GM12891 (cell line): ENCODE data around the gene FBXL7.

ENCODE experiments used
- POLR2A ChIP-seq: IDR thresholded peaks from 2 replicates; pipeline ENCODE4 v1.6.1; 2011; ENCODE audit warnings: low read depth, low read length, control low read depth
- POLR2AphosphoS5 ChIP-seq: IDR thresholded peaks from 2 replicates; pipeline ENCODE4 v1.6.1; 2011; ENCODE audit warnings: low read depth, low read length, control low read depth

DNA sequence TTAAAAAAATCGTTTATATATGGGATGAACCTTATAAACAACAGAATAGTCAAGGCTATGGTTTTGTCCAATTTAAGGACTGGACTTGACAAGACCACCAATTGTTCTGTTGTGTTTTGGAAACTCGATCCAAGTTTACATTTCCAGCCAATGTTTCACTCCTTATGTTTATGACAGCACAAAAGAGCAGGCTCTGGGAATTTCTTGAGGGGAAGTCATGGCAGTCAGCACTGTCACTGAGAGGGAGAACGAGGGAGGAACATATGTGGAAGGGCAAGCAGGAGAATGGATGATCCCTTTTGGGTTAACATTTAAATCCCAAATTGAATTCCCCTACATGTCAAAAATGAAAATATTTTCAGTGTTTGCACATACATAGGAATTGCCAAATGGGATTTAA, 387.1 kb downstream of the FBXL7 start:
- TF ChIP-seq POLR2A, result no peak
- no peak for TF ChIP-seq POLR2AphosphoS5
